Heart left ventricle (tissue), 16 donors: ENCODE data around the gene GRIFIN. TPM values are rescaled to one million over a fixed set of nuclear protein-coding genes. Genes with fewer than 3 reads are reported as not detected.
A peak's percentile ranks its signal among the peaks of the same experiment; 100 is the strongest.
"Not testable (repeated sequence)": the region's sequence is repeated elsewhere in the genome, so short reads cannot be mapped to it uniquely, and the experiment has no call there.

Source experiments
- ATAC-seq, 4 donors: fragments of 200-7000 bp; cut with Tn5 transposase; one replicate each; pipeline ENCODE4 v1.9.1; 2020 to 2022; ENCODE audit warnings: moderate library complexity in 4 of 4, mild to moderate bottlenecking in 3 of 4, moderate number of reproducible peaks in 1 of 4
- DNase-seq, 5 donors: peaks; one replicate each; pipeline ENCODE4 v3.0.0-alpha.2; 2020
- H3K27ac ChIP-seq, 12 donors: fragments of 200-600 bp; sonication (generic) in 4 of 12; one replicate each; pipeline versions ENCODE4 v1.5.0 to v1.8.0; 2016 to 2022; ENCODE audit warnings: mild to moderate bottlenecking in 2 of 12
- H3K27me3 ChIP-seq, 9 donors: fragments of 200-600 bp; sonication (generic) in 2 of 9; one replicate each; pipeline versions ENCODE4 v1.5.1 to v1.8.0; 2016 to 2022; ENCODE audit warnings: mild to moderate bottlenecking in 3 of 9
- H3K36me3 ChIP-seq, 9 donors: fragments of 200-600 bp; sonication (generic) in 2 of 9; one replicate each; pipeline versions ENCODE4 v1.5.0 to v1.8.0; 2018 to 2022; ENCODE audit warnings: mild to moderate bottlenecking in 2 of 9
- H3K4me1 ChIP-seq, 12 donors: fragments of 200-600 bp; sonication (generic) in 4 of 12; one replicate each; pipeline versions ENCODE4 v1.5.0 to v1.8.0; 2016 to 2022; ENCODE audit warnings: mild to moderate bottlenecking in 3 of 12
- H3K4me3 ChIP-seq, 12 donors: fragments of 200-600 bp; sonication (generic) in 4 of 12; one replicate each; pipeline versions ENCODE4 v1.5.0 to v1.8.0; 2017 to 2022; ENCODE audit warnings: mild to moderate bottlenecking in 9 of 12, moderate library complexity in 4 of 12
- H3K9me3 ChIP-seq, 12 donors: fragments of 200-600 bp; sonication (generic) in 4 of 12; one replicate each; pipeline versions ENCODE4 v1.5.0 to v1.8.0; 2016 to 2022; ENCODE audit warnings: mild to moderate bottlenecking in 1 of 12
- POLR2A ChIP-seq, 2 donors: fragments of 450-650 bp; IDR thresholded peaks; one replicate each; pipeline ENCODE4 v1.6.1; 2017; ENCODE audit warnings: antibody characterized with exemption in 2 of 2, mild to moderate bottlenecking in 2 of 2, moderate library complexity in 2 of 2
- WGBS, 4 donors: extraction: QIAGEN DNeasy Blood & Tissue Kit in 2 of 4; methylation state at CpG; one replicate each; pipeline versions ENCODE4 v1.1.5 to v1.1.7; 2013 to 2018; 5-methylcytosine and 5-hydroxymethylcytosine counted together
- intact Hi-C, 10 donors: fragments of 100-400 bp; cut with DNase I; formaldehyde crosslinking; loops; one replicate each; pipeline versions ENCODE4 v1.11.1 to v1.14.2; 2022
- polyA plus RNA-seq, 2 donors: library from polyadenylated mRNA; stranded (reverse); fragments of 200-250 nt; gene quantifications; one replicate each; pipeline ENCODE4 v1.2.3, GENCODE V29; 2013
- total RNA-seq, 9 donors: library from RNA; depleted of rRNA in 2 of 9; stranded (reverse); fragments of >200 nt in 2 of 9; fragmentation: NEBNext Ultra II Directional in 3 of 9; extraction: Animal tissue kit (Norgen Biotek cat#: 25700) in 3 of 9; gene quantifications; one replicate each; pipeline versions ENCODE4 v1.1.0 to v1.2.4, GENCODE V29; 2016 to 2023
- TF ChIP-seq, protein P1 (sequence below), 12 donors: fragments of 200-600 bp; sonication (generic) in 4 of 12; IDR thresholded peaks; one replicate each; pipeline versions ENCODE4 v1.5.0 to v1.8.0; 2018 to 2022; ENCODE audit warnings: antibody characterized with exemption in 12 of 12, mild to moderate bottlenecking in 5 of 12
- donor health status: ischemic (EF 13 %, LVEDD 7.1; RV severe dilation, severe dysfunction).
- donor health status: healthy with polysubstance abuse.
- donor health status: DM: no; HTN: yes; CAD: no.
- donor health status: DM: no; HTN: no; CAD: no.
- donor health status: ischemic (EF 25% LVEDD 6.9; RV normal size, moderate dysfunction).
- donor health status: ischemic (EF 25% LVEDD 5.7; RV mildly dilated, moderate dysfunction).
- donor health status: healthy.
- donor health status: DM: yes; HTN: yes; CAD: no.
- donor health status: ischemic (EF 35%, LVEDD 5.7; RV mildly dilated, moderate dysfunction).
- donor health status: nonischemic (EF 11% LVEDD 7.7; RV severe dilation, severe dysfunction).
- donor health status: DM: yes; HTN: yes; CAD: no.
- donor health status: PGD.
- donor health status: ischemic (EF 29% LVEDD 5.4; RV normal size, mild dysfunction).
- donor health status: nonischemic (EF 23%, LVEDD 6.1; RV moderate dilation, normal function).

GRIFIN gene
- total and polyA plus RNA-seq, 11 donors = not detected

DNA sequence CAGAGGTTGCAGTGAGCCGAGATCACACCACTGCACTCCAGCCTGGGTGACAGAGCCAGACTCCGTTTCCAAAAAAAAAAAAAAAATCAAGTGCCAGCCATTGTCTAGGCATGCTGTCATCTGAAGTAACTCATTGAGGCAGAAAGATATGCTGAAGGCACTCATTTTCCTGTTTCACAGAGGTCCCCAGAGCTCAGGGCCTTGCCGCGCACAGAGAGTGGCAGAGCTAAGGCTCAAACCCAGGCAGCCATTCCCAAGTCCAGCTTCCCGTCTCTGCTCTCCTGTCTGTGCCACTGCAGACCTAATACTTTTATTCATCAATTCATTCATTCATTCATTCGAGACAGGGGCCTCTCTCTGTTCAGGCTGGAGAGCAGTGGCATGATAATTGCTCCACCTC is 3.5 kb downstream of the GRIFIN start:
- Histone ChIP-seq H3K27ac (no peak overlapping the region), H3K36me3 (no peaks in the 10 kb centered on the region), H3K4me1 (peaks cover under 1 to 26% (median 17%) of the 10 kb centered on the region in 12 donors), H3K4me3 (no peak overlapping the region), H3K9me3 (no peaks in the 10 kb centered on the region), H3K27me3 (peaks cover 0 to 22% (median 0%) of the 10 kb centered on the region in 9 donors)
- TF ChIP-seq, protein P1, sequence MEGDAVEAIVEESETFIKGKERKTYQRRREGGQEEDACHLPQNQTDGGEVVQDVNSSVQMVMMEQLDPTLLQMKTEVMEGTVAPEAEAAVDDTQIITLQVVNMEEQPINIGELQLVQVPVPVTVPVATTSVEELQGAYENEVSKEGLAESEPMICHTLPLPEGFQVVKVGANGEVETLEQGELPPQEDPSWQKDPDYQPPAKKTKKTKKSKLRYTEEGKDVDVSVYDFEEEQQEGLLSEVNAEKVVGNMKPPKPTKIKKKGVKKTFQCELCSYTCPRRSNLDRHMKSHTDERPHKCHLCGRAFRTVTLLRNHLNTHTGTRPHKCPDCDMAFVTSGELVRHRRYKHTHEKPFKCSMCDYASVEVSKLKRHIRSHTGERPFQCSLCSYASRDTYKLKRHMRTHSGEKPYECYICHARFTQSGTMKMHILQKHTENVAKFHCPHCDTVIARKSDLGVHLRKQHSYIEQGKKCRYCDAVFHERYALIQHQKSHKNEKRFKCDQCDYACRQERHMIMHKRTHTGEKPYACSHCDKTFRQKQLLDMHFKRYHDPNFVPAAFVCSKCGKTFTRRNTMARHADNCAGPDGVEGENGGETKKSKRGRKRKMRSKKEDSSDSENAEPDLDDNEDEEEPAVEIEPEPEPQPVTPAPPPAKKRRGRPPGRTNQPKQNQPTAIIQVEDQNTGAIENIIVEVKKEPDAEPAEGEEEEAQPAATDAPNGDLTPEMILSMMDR (IDR thresholded peaks at IDR 0.05) = no peak
- TF ChIP-seq POLR2A (IDR thresholded peaks at IDR 0.05) = no peak
- WGBS, 4 donors = 86 to 93% (median 90%) methylated on average over 6 of the region's 6 CpGs
- ATAC-seq (no peak), DNase-seq (no peak)
- intact Hi-C loops = loop anchor here in 3 of 10 donors (10.0 kb wide), 2 partner anchors 92 to 212 kb away; partner anchors contain the start of gene AMZ1 (in 2 of the 3)

DNA sequence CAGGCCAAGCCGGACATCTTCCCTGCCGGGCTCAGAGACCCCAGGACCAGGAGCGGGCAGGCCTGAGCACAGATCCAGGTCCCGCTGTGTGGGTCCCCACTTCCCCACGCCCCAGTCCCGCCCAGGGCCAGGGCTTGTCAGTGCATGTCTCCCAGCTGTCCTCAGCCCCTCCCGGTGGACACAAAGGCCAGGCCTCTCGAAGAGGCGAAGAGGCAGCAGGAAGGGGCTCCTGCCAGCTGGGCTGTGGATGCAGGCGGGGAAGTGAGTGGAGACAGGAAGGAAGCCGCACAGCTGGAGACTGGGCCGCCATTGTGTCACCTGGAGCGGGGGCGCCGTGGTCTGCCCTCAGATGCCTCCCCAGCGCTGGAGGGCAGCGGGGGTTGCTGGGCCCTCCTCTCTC is 4.8 kb downstream of the GRIFIN start:
- TF ChIP-seq, protein P1 (IDR thresholded peaks at IDR 0.05) = no peak
- no peak for TF ChIP-seq POLR2A (IDR thresholded peaks at IDR 0.05)
- Histone ChIP-seq H3K4me3 (no peak overlapping the region), H3K27ac (peak overlapping the region in 7 of 12 donors; percentile 8 to 61 (median 44)), H3K9me3 (no peaks in the 10 kb centered on the region), H3K27me3 (peaks cover 0 to 17% (median 0%) of the 10 kb centered on the region in 9 donors), H3K36me3 (no peaks in the 10 kb centered on the region), H3K4me1 (peaks cover 0 to 19% (median 11%) of the 10 kb centered on the region in 12 donors)
- ATAC-seq = peak; percentile 39 to 87 (median 68)
- WGBS, 4 donors = 23 to 27% (median 24%) methylated on average over 7 to 17 of the region's 17 CpGs
- DNase-seq = peak; percentile 75 to 84 (median 81)
- intact Hi-C loops = loop anchor here in 3 of 10 donors (10.0 kb wide), 2 partner anchors 93 to 213 kb away; partner anchors contain the start of gene AMZ1 (in 2 of the 3)

DNA sequence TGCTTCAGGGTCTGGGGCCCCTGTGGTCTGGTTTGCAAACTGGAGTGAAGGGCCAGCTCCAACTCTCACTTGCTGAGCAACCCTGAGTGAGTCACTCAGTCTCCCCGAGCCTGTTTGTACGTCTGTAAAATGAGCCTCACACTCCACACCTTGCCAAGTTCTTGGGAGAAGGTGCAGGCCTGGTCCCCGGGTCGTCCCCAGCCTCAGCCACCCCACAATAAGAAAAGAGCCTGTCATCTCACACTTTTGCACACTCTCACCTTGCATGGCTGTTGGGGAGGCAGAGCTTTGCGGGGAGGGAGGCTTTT is 5.2 kb downstream of the GRIFIN start:
- Histone ChIP-seq H3K4me3 (no peak overlapping the region), H3K9me3 (no peaks in the 10 kb centered on the region), H3K4me1 (peaks cover 0 to 19% (median 11%) of the 10 kb centered on the region in 12 donors), H3K36me3 (no peaks in the 10 kb centered on the region), H3K27ac (peak overlapping the region in 5 of 12 donors; percentile 8 to 61 (median 44)), H3K27me3 (peaks cover 0 to 16% (median 0%) of the 10 kb centered on the region in 9 donors)
- ATAC-seq (peak in 1 of 4 donors; percentile 62), DNase-seq (no peak)
- no peak for TF ChIP-seq POLR2A (IDR thresholded peaks at IDR 0.05)
- TF ChIP-seq, protein P1 (IDR thresholded peaks at IDR 0.05) = no peak
- intact Hi-C loops = loop anchor here in 3 of 10 donors (10.0 kb wide), 2 partner anchors 94 to 214 kb away; partner anchors contain the start of gene AMZ1 (in 2 of the 3)
- 42 to 58% (median 50%) methylated on average over 5 of the region's 5 CpGs for WGBS, 4 donors

DNA sequence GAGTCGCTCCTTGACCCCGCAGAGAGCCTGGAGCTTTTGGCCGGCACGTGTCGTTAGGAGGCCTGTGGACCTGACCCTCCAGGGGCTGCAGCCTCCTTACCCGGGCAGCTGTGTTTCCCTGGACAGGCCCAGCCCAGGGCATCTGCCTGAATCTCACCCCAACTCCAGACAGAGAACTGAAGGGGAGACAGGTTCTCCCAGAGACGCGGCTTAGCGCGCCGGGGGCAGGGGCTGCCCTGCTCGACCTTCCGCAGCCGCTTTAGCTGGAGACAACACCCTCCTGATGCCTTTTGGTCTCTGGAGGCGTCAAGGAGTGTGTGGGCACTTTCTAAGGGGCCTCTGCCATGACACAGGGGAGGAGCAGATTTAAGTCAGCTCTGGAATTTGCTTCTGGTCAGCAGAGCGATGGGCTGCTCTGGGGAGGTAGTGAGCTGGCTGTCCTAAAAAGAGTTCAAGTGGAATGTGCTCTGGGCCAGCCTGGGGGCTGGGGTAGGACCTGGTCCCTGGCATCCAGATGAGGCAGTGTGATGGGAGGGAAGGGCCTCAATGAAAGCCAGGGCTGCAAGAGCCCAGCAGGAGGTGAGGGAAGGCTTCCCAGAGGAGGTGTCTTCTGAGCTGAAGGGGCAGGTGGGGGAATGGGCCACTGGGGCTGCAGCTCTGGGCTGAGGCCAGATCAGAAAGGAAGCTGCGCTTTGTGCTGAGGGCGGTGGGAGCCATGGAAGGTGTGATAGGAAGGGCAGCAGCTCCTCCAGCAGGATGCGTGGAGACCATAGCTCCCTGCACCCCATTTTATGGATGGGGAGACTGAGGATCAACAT is 5.8 kb downstream of the GRIFIN start:
- 76 to 83% (median 81%) methylated on average over 17 to 19 of the region's 19 CpGs for WGBS, 4 donors
- peaks cover 0 to 10% (median 0%) of the 10 kb centered on the region in 9 donors for H3K27me3 ChIP-seq
- no peak overlapping the region for H3K4me3 ChIP-seq
- no peak for DNase-seq
- peak overlapping the region in 1 of 12 donors; percentile 44 for H3K27ac ChIP-seq
- TF ChIP-seq, protein P1 (IDR thresholded peaks at IDR 0.05) = no peak
- no peak for TF ChIP-seq POLR2A (IDR thresholded peaks at IDR 0.05)
- intact Hi-C loops = loop anchor here in 3 of 10 donors (10.0 kb wide), 2 partner anchors 94 to 214 kb away; partner anchors contain the start of gene AMZ1 (in 2 of the 3)
- peaks cover 0 to 19% (median 11%) of the 10 kb centered on the region in 12 donors for H3K4me1 ChIP-seq
- no peaks in the 10 kb centered on the region for H3K36me3 ChIP-seq
- no peak for ATAC-seq
- no peaks in the 10 kb centered on the region for H3K9me3 ChIP-seq

DNA sequence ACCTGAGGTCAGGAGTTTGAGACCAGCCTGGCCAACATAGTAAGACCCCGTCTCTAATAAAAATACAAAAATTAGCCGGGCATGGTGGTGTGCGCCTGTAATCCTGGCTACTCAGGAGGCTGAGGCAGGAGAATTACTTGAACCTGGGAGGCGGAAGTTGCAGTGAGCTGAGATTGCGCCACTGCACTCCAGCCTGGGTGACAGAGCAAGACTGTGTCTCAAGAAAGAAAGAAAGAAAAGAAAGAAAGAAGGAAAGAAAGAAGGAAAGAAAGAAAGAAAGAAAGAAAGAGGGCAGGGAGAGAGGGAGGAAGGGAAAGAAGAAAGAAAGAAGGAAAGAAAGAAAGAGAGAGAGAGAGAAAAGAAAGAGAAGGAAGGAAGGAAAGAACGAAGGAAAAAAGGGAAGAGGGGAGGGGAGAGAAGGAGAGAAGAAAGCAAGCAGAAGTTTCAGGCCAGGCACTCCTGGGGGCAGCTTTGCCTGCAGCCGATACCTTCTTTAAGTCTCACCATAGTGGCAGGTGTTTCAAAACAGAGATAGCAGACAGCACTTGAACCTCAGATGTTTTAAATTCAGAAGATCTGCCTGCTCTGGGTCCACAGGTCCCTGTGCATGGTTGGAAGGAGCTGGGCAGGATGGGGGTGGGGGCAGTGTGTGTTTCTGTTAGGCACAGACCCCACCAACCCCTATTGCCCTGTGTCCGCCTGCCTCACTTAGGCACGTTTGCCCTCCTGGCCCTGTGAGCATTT is 6.6 kb downstream of the GRIFIN start:
- ATAC-seq, H3K36me3 ChIP-seq, DNase-seq, H3K9me3 ChIP-seq, H3K4me3 ChIP-seq, H3K27ac ChIP-seq, H3K27me3 ChIP-seq: not testable (repeated sequence)
- peaks cover 0 to 19% (median 11%) of the 10 kb centered on the region in 12 donors for H3K4me1 ChIP-seq
- WGBS, 4 donors = 82 to 85% (median 85%) methylated on average over 9 of the region's 9 CpGs
- intact Hi-C loops = loop anchor here in 5 of 10 donors (5.0 to 10.0 kb wide), 4 partner anchors 95 to 892 kb away; partner anchors contain the start of gene AMZ1 (in 2 of the 5)
